H9 (cell line): ENCODE results near the gene CLEC12A. TPM values are rescaled to one million over a fixed set of nuclear protein-coding genes. Genes with fewer than 3 reads are reported as not detected.

ENCODE experiments used
- DNase-seq: peaks from one replicate; pipeline ENCODE4 v3.0.0-alpha.2; 2017
- H2AFZ ChIP-seq: one replicate; pipeline ENCODE4 v1.6.1; 2013; ENCODE audit warnings: mild to moderate bottlenecking, low read length, control low read depth, moderate library complexity
- H2AK5ac ChIP-seq: 2 replicates; pipeline ENCODE4 v1.6.1; 2013; ENCODE audit warnings: low read length, control low read depth, mixed read lengths; ENCODE audit not compliant: insufficient read length
- H2BK120ac ChIP-seq: one replicate; pipeline ENCODE4 v1.6.1; 2013; ENCODE audit warnings: low read depth, mild to moderate bottlenecking, low read length, control low read depth, inconsistent platforms; ENCODE audit not compliant: poor library complexity, severe bottlenecking
- H2BK12ac ChIP-seq: 2 replicates; pipeline ENCODE4 v1.6.1; 2013; ENCODE audit warnings: low read length, control low read depth, mixed read lengths, low read depth; ENCODE audit not compliant: insufficient read length
- H2BK15ac ChIP-seq: 2 replicates; pipeline ENCODE4 v1.6.1; 2013; ENCODE audit warnings: low read depth, low read length, control low read depth
- H2BK20ac ChIP-seq: one replicate; pipeline ENCODE4 v1.6.1; 2013; ENCODE audit warnings: low read depth, mild to moderate bottlenecking, low read length, control low read depth, inconsistent platforms; ENCODE audit not compliant: poor library complexity, severe bottlenecking
- H2BK5ac ChIP-seq: 2 replicates; pipeline ENCODE4 v1.6.1; 2013; ENCODE audit warnings: low read length, control low read depth, mixed read lengths; ENCODE audit not compliant: insufficient read length
- H3K14ac ChIP-seq: 2 replicates; pipeline ENCODE4 v1.6.1; 2013; ENCODE audit warnings: low read length, control low read depth; ENCODE audit not compliant: insufficient read depth
- H3K18ac ChIP-seq: 2 replicates; pipeline ENCODE4 v1.6.1; 2013; ENCODE audit warnings: low read depth, mild to moderate bottlenecking, mixed read lengths, low read length, control low read depth; ENCODE audit not compliant: insufficient read length
- H3K23ac ChIP-seq: 2 replicates; pipeline ENCODE4 v1.6.1; 2013; ENCODE audit warnings: low read length, control low read depth, mixed read lengths, low read depth; ENCODE audit not compliant: insufficient read length
- H3K23me2 ChIP-seq: 2 replicates; pipeline ENCODE4 v1.6.1; 2013; ENCODE audit warnings: low read depth, mild to moderate bottlenecking, mixed read lengths, low read length, control low read depth; ENCODE audit not compliant: insufficient read length, poor library complexity, severe bottlenecking
- H3K27ac ChIP-seq: 2 replicates; pipeline ENCODE4 v1.5.1; 2013; ENCODE audit warnings: low read length, control low read depth, mixed read lengths, low read depth; ENCODE audit not compliant: insufficient read length
- H3K27me3 ChIP-seq: 2 replicates; pipeline ENCODE4 v1.6.1; 2013; ENCODE audit warnings: low read length, control low read depth, inconsistent platforms; ENCODE audit not compliant: insufficient read depth
- H3K4ac ChIP-seq: 2 replicates; pipeline ENCODE4 v1.6.1; 2013; ENCODE audit warnings: low read depth, mild to moderate bottlenecking, control low read depth, inconsistent platforms, low read length, moderate library complexity
- H3K4me1 ChIP-seq: 2 replicates; pipeline ENCODE4 v1.6.1; 2013; ENCODE audit warnings: low read length, control low read depth, inconsistent platforms; ENCODE audit not compliant: insufficient read depth
- H3K4me2 ChIP-seq: 2 replicates; pipeline ENCODE4 v1.6.1; 2013; ENCODE audit warnings: low read length, control low read depth, mixed read lengths; ENCODE audit not compliant: insufficient read length, insufficient read depth
- H3K56ac ChIP-seq: 2 replicates; pipeline ENCODE4 v1.6.1; 2013; ENCODE audit warnings: low read depth, mild to moderate bottlenecking, mixed read lengths, low read length, control low read depth; ENCODE audit not compliant: insufficient read length
- H3K79me1 ChIP-seq: 2 replicates; pipeline ENCODE4 v1.6.1; 2013; ENCODE audit warnings: low read depth, mild to moderate bottlenecking, moderate library complexity, low read length, control low read depth, inconsistent platforms; ENCODE audit not compliant: insufficient read depth, poor library complexity, severe bottlenecking
- H3K79me2 ChIP-seq: 2 replicates; pipeline ENCODE4 v1.6.1; 2013; ENCODE audit warnings: low read length, control low read depth, inconsistent platforms; ENCODE audit not compliant: insufficient read depth
- H3K9ac ChIP-seq: 2 replicates; pipeline ENCODE4 v1.6.1; 2013; ENCODE audit warnings: low read length, control low read depth, mixed read lengths; ENCODE audit not compliant: insufficient read length; ENCODE audit errors: extremely low read depth
- H3K9me3 ChIP-seq: one replicate; pipeline ENCODE4 v1.6.1; 2013; ENCODE audit warnings: low read depth, low read length, inconsistent platforms; ENCODE audit not compliant: control insufficient read depth
- H3T11ph ChIP-seq: one replicate; pipeline ENCODE4 v1.6.1; 2013; ENCODE audit warnings: mild to moderate bottlenecking, low read length, control low read depth, inconsistent platforms
- H4K20me1 ChIP-seq: one replicate; pipeline ENCODE4 v1.6.1; 2013; ENCODE audit not compliant: control insufficient read depth, insufficient read length, insufficient read depth
- H4K5ac ChIP-seq: 2 replicates; pipeline ENCODE4 v1.6.1; 2013; ENCODE audit warnings: low read depth, mild to moderate bottlenecking, mixed read lengths, low read length, control low read depth; ENCODE audit not compliant: insufficient read length
- H4K8ac ChIP-seq: replicated peaks from 2 replicates; pipeline ENCODE4 v1.6.1; 2013; ENCODE audit warnings: low read length, control low read depth, mixed read lengths, low read depth; ENCODE audit not compliant: insufficient read length
- H4K91ac ChIP-seq: 2 replicates; pipeline ENCODE4 v1.6.1; 2013; ENCODE audit warnings: low read depth, mild to moderate bottlenecking, moderate library complexity, mixed read lengths, low read length, control low read depth; ENCODE audit not compliant: insufficient read length
- H3K27ac Mint-ChIP-seq, 3 experiments: 2 replicates in 2 of 3; 3 replicates in 1 of 3; pipeline ENCODE4 v1.8.0; 2020 to 2021; ENCODE audit warnings: mixed read lengths in 3 of 3, mild to moderate bottlenecking in 1 of 3, moderate library complexity in 1 of 3
- H3K27me3 Mint-ChIP-seq: 2 replicates; pipeline ENCODE4 v1.8.0; 2021; ENCODE audit warnings: low read depth, mild to moderate bottlenecking, moderate library complexity, mixed read lengths
- H3K36me3 Mint-ChIP-seq, 3 experiments: 2 replicates in 2 of 3; 3 replicates in 1 of 3; pipeline ENCODE4 v1.8.0; 2020 to 2021; ENCODE audit warnings: low read depth in 3 of 3, mixed read lengths in 3 of 3; ENCODE audit not compliant: insufficient read depth in 1 of 3
- H3K4me1 Mint-ChIP-seq, 2 experiments: 2 replicates each; pipeline ENCODE4 v1.8.0; 2020; ENCODE audit warnings: mixed read lengths in 2 of 2
- H3K4me3 Mint-ChIP-seq, 2 experiments: 2 replicates in 1 of 2; 3 replicates in 1 of 2; pipeline ENCODE4 v1.8.0; 2020 to 2021; ENCODE audit warnings: mild to moderate bottlenecking in 2 of 2, mixed read lengths in 2 of 2, moderate library complexity in 1 of 2
- H3K9me3 Mint-ChIP-seq, 2 experiments: 2 replicates in 1 of 2; 3 replicates in 1 of 2; pipeline ENCODE4 v1.8.0; 2020; ENCODE audit warnings: mild to moderate bottlenecking in 2 of 2, mixed read lengths in 2 of 2, moderate library complexity in 1 of 2
- CTCF ChIP-seq: fragments of 200-600 bp; sonication (generic); conservative IDR thresholded peaks from 3 replicates; pipeline ENCODE4 v1.8.0; 2021; ENCODE audit warnings: antibody characterized with exemption, mild to moderate bottlenecking
- WGBS: extraction: QIAGEN DNeasy Blood & Tissue Kit; methylation state at CpG from one replicate; pipeline ENCODE4 v1.1.7; 2013; ENCODE audit warnings: missing lambda C conversion rate, low lambda C conversion rate, mixed read lengths; ENCODE audit not compliant: insufficient read length; ENCODE audit errors: extremely low coverage; 5-methylcytosine and 5-hydroxymethylcytosine counted together
- total RNA-seq: library from RNA; stranded (reverse); gene quantifications from 2 replicates; pipeline ENCODE4 v1.2.1, GENCODE V29; 2021

CLEC12A gene
- total RNA-seq, 1 experiment from 2014 or later = not detected

- Histone ChIP-seq H3K9me3 (no peaks in the 10 kb centered on the region), H3K14ac (no peak overlapping the region), H2BK15ac (no peak overlapping the region), H2BK120ac (no peak overlapping the region), H2AK5ac (no peak overlapping the region), H2BK5ac (no peak overlapping the region), H3K4me2 (no peak overlapping the region), H3K79me1 (no peaks in the 10 kb centered on the region), H4K8ac (no peak overlapping the region), H3K27ac (no peak overlapping the region), H3K18ac (no peak overlapping the region), H4K20me1 (no peaks in the 10 kb centered on the region), H3K4ac (no peak overlapping the region), H3K23ac (no peak overlapping the region), H3K4me1 (no peaks in the 10 kb centered on the region), H2BK20ac (no peak overlapping the region), H4K91ac (no peak overlapping the region), H2BK12ac (no peak overlapping the region), H3T11ph (no peak overlapping the region), H3K23me2 (no peaks in the 10 kb centered on the region), H4K5ac (no peak overlapping the region), H3K27me3 (no peaks in the 10 kb centered on the region), H3K9ac (no peak overlapping the region), H2AFZ (no peak overlapping the region), H3K79me2 (no peaks in the 10 kb centered on the region), H3K56ac (no peak overlapping the region)
- Mint-ChIP-seq H3K9me3 (no peaks in the 10 kb centered on the region), H3K4me1 (no peaks in the 10 kb centered on the region), H3K27ac (no peak overlapping the region), H3K4me3 (no peak overlapping the region), H3K27me3 (no peaks in the 10 kb centered on the region), H3K36me3 (no peaks in the 10 kb centered on the region)
- no peak for TF ChIP-seq CTCF
- no peak for DNase-seq
- no CpG with 5 or more reads among the region's 3 CpGs for WGBS
These were observed 40.0 kb upstream of the CLEC12A start for GRCh38 chr12:9931245-9931644.
